NCI-H774 (cell line): ENCODE data around the gene CC2D1A.

Experiments
- DNase-seq: peaks from one replicate; lab custom pipeline; 2025; lab: John Stamatoyannopoulos, UW

Gene CC2D1A

DNA sequence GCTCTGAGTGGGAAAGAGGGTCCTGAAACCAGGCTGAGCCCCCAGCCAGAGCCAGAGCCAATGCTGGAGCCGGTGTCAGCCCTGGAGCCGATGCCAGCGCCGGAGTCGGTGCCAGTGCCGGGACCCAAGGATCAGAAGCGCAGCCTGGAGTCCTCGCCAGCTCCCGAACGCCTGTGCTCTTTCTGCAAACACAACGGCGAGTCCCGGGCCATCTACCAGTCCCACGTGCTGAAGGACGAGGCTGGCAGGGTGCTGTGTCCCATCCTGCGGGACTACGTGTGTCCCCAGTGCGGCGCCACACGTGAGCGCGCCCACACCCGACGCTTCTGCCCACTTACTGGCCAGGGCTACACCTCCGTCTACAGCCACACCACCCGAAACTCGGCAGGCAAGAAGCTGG, 28.7 kb upstream of the CC2D1A start:
- no peak for DNase-seq

DNA sequence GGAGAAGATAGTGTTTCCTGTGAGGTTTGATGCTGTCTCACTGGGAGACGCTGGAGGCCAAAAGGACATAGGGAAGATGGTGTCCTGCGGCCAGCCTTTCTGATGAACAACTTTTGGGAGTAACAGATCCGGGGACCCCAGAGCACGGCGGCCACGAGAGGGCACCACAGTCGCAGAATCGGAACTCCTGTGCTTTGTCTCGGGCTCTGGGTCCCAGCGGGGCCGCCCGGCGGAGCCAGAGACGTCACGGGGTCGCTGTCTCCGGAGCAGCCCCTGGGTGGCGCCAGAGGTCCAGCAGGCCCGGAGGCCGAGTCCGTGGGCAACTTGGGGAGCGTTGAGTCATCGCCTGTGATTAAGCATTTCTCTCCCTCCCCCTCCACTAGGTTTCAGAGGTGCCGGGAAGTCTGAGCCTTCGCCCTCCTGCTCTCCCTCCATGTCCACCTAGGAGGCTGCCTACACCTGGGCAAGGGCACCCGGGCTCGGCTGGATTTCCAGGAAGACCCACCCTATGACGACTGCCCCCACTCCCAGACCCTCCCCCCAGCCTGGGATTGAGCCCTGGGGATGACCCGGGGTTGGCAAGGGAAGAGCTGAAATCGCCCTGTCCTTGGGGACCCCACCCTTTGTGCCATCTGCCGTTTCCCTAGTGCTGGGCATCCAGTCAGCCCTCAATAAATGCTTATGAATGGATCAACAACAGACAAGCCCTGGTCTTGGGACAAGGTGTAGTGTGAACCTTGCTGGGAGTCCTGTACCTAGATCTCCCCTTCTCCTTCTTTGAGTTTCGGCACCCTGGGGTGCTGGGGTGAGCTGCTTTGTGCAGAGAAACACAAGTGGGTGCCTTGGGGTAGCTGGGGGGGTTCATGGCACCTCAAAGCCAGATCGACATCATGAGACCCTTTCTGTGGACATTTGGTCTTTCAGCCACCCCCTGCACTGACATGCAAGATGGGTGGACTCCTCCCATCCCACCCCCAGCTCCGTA, 25.6 kb upstream of the CC2D1A start:
- DNase-seq, result peak; percentile 91

- DNase-seq, result no peak
These were observed 24.7 kb upstream of the CC2D1A start for GRCh38 chr19:13881251-13881691.

DNA sequence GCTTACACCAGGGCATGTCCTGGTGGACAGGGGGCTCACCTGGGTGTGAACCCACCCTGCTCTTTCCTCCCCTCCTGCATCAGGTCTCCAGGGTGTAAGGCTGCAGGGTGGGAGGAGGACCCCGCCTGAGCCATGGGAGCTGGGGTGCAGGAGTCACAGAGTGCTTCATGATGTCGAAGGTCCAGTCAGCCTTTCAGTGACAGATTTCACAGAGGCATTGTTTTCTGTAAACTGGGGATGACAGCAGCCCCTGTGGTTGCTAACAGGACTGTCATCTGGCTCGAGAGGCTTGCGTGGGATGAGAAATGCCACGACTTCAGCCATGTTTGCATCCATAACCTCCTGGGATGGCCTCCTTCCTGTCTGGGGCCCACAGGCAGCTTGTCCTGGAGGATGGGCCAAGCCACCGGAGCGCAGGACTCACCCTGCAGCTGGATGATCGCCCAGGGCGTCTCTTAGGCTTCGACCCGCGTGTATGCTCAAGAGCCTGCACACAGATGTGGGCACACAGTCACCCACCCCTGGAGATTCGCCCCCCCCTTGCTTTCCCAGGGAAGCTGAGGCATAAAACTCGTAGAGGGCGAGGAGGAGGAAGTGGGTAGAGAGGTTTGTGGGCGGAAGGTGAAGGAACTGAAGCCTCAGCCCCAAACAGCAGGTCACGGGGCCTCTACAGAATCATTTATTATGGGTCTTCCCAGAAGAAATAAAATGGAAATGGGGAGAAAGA, 24.1 kb upstream of the CC2D1A start:
- no peak for DNase-seq

DNA sequence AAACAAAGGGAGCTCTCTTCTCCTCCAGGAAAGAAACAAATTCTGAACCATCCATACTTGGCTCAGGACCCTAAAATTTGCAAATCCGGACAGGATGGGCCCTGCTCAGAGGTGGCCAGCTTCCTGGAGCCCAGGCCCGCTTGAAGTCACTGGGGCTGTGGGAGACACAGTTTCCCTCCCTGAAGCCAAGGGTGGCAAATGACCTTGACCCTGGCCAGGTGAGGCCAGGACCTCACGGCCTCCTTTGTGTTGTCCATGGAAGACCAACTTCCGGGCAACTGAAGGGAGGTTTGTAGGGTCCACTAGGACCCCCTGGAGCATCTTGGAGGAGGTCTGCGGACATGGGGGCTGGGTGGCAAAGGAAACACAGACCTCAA, 23.6 kb upstream of the CC2D1A start:
- DNase-seq, result no peak

DNA sequence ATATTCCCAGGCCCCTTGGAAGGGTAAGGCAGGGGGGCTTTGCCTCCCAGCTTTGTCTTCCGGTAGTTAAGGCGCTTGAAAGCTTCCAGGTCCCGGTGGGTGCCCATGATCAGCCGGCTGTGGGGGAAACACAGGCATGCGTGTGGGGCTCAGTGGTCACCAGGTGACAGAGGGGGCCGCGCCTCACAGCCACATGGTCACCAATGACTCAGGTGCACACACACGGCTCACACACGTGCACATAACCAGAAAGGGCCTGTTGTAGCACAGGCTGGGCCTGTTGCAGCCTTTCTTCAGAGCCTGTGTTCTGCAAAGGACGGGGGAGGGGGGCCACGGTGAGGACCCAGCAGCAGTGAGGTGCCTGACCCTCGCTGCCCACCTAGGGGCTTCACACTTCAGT, 23.2 kb upstream of the CC2D1A start:
- no peak for DNase-seq

GRCh38 chr19:13883516-13884064, 22.4 kb upstream of the CC2D1A start:
- DNase-seq, result no peak

DNA sequence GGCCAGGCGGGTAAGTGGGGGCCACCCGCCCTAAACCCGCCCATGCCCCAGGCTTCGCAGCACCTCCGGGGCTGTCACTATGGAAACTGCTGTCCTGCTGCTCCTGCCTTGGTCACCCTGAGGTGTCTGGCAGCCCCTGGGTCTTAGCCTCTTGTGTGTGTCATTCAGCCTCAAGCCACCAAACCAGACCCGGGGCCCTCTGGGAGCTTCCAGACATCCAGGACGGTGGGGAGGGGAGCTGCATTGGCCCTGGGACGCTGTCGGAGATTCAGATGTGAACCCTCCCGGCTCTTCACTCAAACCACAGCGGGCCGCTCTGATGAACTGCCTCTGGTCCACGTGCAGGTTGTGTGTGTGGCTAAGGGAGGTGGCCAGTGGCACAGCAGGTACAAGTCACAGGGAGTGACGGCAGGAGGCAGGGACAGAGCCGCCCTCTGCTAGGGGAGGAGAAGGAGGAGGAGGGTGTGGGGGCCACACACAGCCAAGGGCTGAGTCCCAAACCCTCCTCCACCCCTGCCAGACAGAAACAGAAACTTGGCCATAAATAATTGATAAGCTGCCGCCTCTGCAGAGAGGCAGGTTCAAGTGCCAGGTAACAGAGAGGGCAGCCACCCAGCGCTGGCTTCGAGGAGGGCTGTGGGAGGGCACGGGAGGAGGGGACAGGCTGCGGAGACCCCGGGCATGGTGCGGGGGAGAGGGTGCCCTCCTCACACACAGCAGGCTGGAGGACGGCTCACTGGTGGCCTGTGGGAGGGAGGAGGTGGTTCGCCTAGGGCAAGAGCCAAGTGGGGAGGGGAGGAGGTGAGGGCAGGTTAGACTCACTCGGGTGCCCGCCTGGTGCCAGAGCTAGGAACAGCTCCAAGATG, 21.0 kb upstream of the CC2D1A start:
- no peak for DNase-seq

- DNase-seq, result no peak
These were observed 20.1 kb upstream of the CC2D1A start for GRCh38 chr19:13885826-13886365.

GRCh38 chr19:13887018-13887436, 19.0 kb upstream of the CC2D1A start:
- no peak for DNase-seq

DNA sequence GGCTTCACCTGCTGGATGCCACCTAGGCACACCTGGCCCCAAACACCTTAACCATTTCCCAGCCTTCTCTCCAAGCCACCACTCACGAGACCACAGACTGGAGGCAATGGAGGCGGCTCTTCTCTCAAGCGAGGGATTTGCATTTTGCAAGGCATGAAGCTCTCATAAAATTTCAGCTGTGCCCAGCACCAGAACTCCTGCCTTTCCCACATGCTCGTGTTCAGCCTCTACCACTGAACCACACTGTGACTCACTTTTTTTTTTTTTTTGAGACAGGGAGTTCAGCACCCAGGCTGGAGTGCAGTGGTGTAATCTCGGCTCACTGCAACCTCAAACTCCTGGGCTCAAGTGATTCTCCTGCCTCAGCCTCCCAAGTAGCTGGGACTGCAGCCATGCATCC, 18.5 kb upstream of the CC2D1A start:
- DNase-seq, result no peak

GRCh38 chr19:13888281-13888680, 17.7 kb upstream of the CC2D1A start:
- no peak for DNase-seq

DNA sequence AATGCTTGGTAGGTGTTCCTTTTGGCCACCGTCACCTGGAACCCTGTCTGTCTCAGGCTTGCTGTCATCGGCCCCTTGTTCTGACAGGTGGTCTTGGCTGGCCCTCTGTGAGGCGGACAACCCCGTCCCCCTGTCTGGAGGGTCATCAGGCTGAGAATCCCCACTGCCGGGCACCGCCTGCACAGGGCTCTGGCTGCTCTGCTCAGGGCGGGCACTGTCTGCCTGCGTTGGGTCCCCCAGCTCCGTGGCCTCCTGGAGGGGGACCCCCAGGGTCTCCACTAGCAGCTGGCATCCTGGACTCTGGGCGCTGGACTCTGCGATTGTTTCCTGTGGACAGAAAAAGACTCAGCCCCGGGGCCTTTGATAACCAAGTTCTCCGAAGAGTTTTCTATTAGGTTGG, 15.9 kb upstream of the CC2D1A start:
- no peak for DNase-seq

DNA sequence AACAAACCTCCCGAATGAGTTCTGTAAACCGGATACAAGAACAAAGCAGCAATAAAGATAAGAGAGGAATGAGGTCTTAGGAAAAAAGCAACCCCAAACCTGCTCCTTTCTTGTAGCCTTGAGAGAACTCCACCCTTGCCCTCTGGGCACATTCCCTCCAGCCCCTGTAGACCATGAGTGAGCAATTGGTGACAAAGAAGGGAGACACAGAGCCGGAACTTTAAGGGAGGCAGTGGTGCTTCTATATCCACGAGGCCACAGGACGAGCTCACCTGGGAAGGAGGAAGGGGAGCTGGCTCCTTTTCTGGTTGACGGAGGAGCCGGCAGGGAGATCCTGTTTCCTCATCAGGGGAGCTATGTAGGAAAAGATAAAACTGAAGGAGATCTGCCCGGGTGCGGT, 13.1 kb upstream of the CC2D1A start:
- no peak for DNase-seq

DNA sequence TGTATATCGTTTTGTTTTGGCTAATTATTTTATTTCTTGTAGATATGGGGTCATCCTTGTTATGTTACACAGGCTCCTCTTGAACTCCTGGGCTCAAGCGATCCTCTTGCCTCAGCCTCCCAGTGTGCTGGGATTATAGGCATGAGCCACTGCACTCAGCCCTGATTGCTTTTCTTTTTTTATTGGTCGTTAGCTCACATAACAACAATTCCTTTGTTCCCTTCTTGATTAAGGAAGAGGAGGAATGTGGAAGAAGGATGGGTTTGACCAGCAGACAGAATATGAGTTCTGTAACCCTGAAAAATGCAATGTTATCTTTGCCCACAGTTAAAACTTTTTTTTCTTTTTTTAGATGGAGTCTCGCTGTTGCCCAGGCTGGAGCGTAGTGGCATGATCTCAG, 11.4 kb upstream of the CC2D1A start:
- DNase-seq, result no peak

- DNase-seq, result no peak
These were observed 9.8 kb upstream of the CC2D1A start for GRCh38 chr19:13896227-13896626.

DNA sequence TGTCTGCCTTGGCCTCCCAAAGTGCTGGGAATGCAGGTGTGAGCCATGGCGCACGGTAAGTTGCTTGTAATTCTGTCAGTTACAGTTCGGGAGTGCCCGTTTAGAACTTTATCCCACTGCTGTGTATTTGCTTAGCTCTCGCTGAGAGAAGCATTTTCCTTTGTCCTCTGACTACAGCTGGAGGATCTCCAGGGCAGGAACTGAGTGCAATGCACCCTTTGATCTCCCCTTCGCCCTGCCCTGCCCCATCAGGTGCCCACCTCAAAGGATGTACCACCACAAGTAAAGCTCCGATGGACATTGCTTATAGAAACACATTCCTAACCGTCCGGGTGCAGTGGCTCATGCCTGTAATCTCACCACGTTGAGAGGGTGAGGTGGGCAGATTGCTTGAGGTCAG, 6.6 kb upstream of the CC2D1A start:
- DNase-seq, result no peak

- DNase-seq, result no peak
These were observed 6.0 kb upstream of the CC2D1A start for GRCh38 chr19:13899912-13900584.

- no peak for DNase-seq
These were observed 2.9 kb upstream of the CC2D1A start for GRCh38 chr19:13902993-13903555.

- DNase-seq, result no peak
These were observed 512 bp downstream of the CC2D1A start for GRCh38 chr19:13906521-13906904.

DNA sequence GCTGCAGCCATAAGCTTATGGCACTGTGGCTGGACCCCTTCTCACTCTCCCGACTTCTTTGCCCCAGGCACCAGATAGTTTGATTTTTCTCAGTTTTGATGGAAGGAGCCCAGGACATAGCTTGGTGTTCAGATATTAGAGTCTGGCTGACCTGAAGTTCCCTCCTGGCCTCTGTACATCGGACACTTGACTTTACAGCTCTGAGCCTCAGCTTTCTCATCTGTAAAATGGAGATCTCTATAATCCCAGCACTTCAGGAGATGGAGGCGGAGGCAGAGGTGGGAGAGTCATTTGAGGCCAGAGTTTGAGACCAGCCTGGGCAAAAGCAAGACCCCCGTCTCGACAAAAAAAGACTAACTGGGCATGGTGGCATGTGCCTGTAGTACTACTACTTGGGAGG, 909 bp downstream of the CC2D1A start:
- no peak for DNase-seq
